HEK293 (cell line): ENCODE data around the gene RTN4.

Experiments used
- KLF9 ChIP-seq: fragments of 450-650 bp; formaldehyde crosslinking; IDR thresholded peaks from 2 replicates; pipeline ENCODE4 v1.5.1; 2016; ENCODE audit warnings: missing biosample characterization, missing genetic modification characterization, low read depth
- RBAK ChIP-seq: fragments of 450-650 bp; formaldehyde crosslinking; IDR thresholded peaks from 2 replicates; pipeline ENCODE4 v1.5.1; 2016; ENCODE audit warnings: missing biosample characterization, missing genetic modification characterization
- SCRT2 ChIP-seq: fragments of 450-650 bp; formaldehyde crosslinking; IDR thresholded peaks from 2 replicates; pipeline ENCODE4 v1.5.1; 2016; ENCODE audit warnings: missing biosample characterization, missing genetic modification characterization
- SP3 ChIP-seq: fragments of 450-650 bp; formaldehyde crosslinking; IDR thresholded peaks from 2 replicates; pipeline ENCODE4 v1.5.1; 2016; ENCODE audit warnings: missing biosample characterization, missing genetic modification characterization
- ZBTB17 ChIP-seq: fragments of 450-650 bp; formaldehyde crosslinking; IDR thresholded peaks from 2 replicates; pipeline ENCODE4 v1.5.1; 2016; ENCODE audit warnings: missing biosample characterization, missing genetic modification characterization
- ZBTB21 ChIP-seq: fragments of 450-650 bp; formaldehyde crosslinking; IDR thresholded peaks from 2 replicates; pipeline ENCODE4 v1.5.1; 2017; ENCODE audit warnings: missing biosample characterization, missing genetic modification characterization
- ZFP37 ChIP-seq: fragments of 450-650 bp; formaldehyde crosslinking; IDR thresholded peaks from 2 replicates; pipeline ENCODE4 v1.5.1; 2016; ENCODE audit warnings: missing biosample characterization, missing genetic modification characterization
- ZIC2 ChIP-seq: fragments of 450-650 bp; formaldehyde crosslinking; IDR thresholded peaks from 2 replicates; pipeline ENCODE4 v1.5.1; 2016; ENCODE audit warnings: missing biosample characterization, missing genetic modification characterization
- ZNF10 ChIP-seq: fragments of 450-650 bp; formaldehyde crosslinking; IDR thresholded peaks from 2 replicates; pipeline ENCODE4 v1.5.1; 2017; ENCODE audit warnings: missing biosample characterization, missing genetic modification characterization
- ZNF157 ChIP-seq: fragments of 450-650 bp; formaldehyde crosslinking; IDR thresholded peaks from 2 replicates; pipeline ENCODE4 v1.5.1; 2016; ENCODE audit warnings: missing biosample characterization, missing genetic modification characterization
- ZNF24 ChIP-seq: fragments of 450-650 bp; formaldehyde crosslinking; IDR thresholded peaks from 2 replicates; pipeline ENCODE4 v1.5.1; 2016; ENCODE audit warnings: missing biosample characterization, missing genetic modification characterization
- ZNF266 ChIP-seq: fragments of 450-650 bp; formaldehyde crosslinking; IDR thresholded peaks from 2 replicates; pipeline ENCODE4 v1.5.1; 2016; ENCODE audit warnings: missing biosample characterization, missing genetic modification characterization, low read depth
- ZNF404 ChIP-seq: fragments of 450-650 bp; formaldehyde crosslinking; IDR thresholded peaks from 2 replicates; pipeline ENCODE4 v1.5.1; 2017; ENCODE audit warnings: missing biosample characterization, missing genetic modification characterization
- ZNF423 ChIP-seq: fragments of 450-650 bp; formaldehyde crosslinking; IDR thresholded peaks from 2 replicates; pipeline ENCODE4 v1.5.1; 2016; ENCODE audit warnings: missing biosample characterization, missing genetic modification characterization
- ZNF521 ChIP-seq: fragments of 450-650 bp; formaldehyde crosslinking; IDR thresholded peaks from 2 replicates; pipeline ENCODE4 v1.5.1; 2017; ENCODE audit warnings: missing biosample characterization, mild to moderate bottlenecking, missing genetic modification characterization
- ZNF561 ChIP-seq: fragments of 450-650 bp; IDR thresholded peaks from 2 replicates; pipeline ENCODE4 v1.5.1; 2018; ENCODE audit warnings: missing biosample characterization, missing genetic modification characterization, borderline replicate concordance
- ZNF701 ChIP-seq: fragments of 450-650 bp; formaldehyde crosslinking; IDR thresholded peaks from 2 replicates; pipeline ENCODE4 v1.5.1; 2016; ENCODE audit warnings: missing biosample characterization, missing genetic modification characterization
- ZNF830 ChIP-seq: fragments of 450-650 bp; IDR thresholded peaks from 2 replicates; pipeline ENCODE4 v1.5.0; 2018; ENCODE audit warnings: missing biosample characterization, missing genetic modification characterization, low read depth, mild to moderate bottlenecking, moderate library complexity
- TF ChIP-seq, protein P1 (sequence below): fragments of 450-650 bp; formaldehyde crosslinking; IDR thresholded peaks from 2 replicates; pipeline ENCODE4 v1.5.1; 2016; ENCODE audit warnings: missing biosample characterization, missing genetic modification characterization
- TF ChIP-seq, protein P2 (sequence below): fragments of 450-650 bp; formaldehyde crosslinking; conservative IDR thresholded peaks from 2 replicates; pipeline ENCODE4 v1.5.1; 2016; ENCODE audit warnings: low read depth, missing biosample characterization, missing genetic modification characterization
- TF ChIP-seq, protein P3 (sequence below): fragments of 450-650 bp; formaldehyde crosslinking; IDR thresholded peaks from 2 replicates; pipeline ENCODE4 v1.5.1; 2016; ENCODE audit warnings: missing biosample characterization, missing genetic modification characterization
- TF ChIP-seq, protein P4 (sequence below): fragments of 450-650 bp; IDR thresholded peaks from 2 replicates; pipeline ENCODE4 v1.5.1; 2018; ENCODE audit warnings: missing biosample characterization, mild to moderate bottlenecking, missing genetic modification characterization
- TF ChIP-seq, protein P5 (sequence below): fragments of 450-650 bp; formaldehyde crosslinking; IDR thresholded peaks from 2 replicates; pipeline ENCODE4 v1.5.1; 2016; ENCODE audit warnings: missing biosample characterization, missing genetic modification characterization
- TF ChIP-seq, protein P6 (sequence below): fragments of 450-650 bp; formaldehyde crosslinking; IDR thresholded peaks from 2 replicates; pipeline ENCODE4 v1.5.1; 2017; ENCODE audit warnings: missing biosample characterization, missing genetic modification characterization
- TF ChIP-seq, protein P7 (sequence below): fragments of 450-650 bp; formaldehyde crosslinking; IDR thresholded peaks from 2 replicates; pipeline ENCODE4 v1.5.1; 2016; ENCODE audit warnings: missing biosample characterization, missing genetic modification characterization, low read depth

RTN4 gene

DNA sequence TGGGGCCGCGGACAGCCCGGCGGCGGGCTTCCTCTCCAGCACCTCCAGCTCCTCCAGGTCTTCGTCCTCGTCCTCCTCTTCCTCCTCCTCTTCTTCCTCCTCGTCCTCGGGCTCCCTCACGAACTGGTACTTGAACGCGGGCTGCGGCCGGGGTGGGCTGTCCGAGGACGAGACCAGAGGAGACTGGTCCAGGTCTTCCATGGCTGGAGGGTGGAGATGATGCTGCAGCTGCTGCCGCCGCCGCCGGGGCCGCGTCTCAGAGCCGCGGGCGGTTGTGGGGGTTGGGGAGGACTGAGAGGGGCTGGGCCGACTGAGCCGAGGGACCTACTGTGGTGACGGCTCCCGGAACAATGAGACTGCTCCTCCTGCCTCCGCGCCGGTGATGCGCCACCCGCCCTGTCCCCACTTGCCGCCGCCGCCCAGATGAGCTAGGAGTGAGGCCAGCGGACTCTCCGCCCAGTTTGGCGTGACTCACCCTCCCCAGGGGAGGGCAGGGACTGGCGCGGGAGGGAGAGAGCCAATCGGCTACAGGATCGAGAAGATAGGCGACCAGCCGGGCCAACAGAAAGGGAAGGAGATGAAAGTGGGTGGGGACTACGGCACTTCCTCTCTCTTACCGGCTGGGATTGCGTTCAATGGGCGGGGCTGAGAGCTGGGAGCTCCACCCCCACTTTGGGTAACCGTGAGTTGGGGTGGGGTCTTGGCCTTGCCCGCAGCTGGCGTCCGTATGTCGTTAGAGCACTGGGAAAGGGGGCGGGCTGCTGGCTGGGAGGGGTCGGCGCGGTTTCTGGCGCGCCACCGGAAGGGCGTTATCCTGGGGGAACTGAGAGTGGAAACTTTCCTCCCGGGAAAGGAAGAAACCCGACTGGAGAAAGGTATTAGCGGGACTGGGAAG, at the start of gene RTN4 (continued):
- peak; percentile 99 for TF ChIP-seq SP3 (tag by site-specific recombination)
- TF ChIP-seq ZNF404 (tag by site-specific recombination): no peak
- no peak for TF ChIP-seq ZNF701 (tag by site-specific recombination)
- TF ChIP-seq ZBTB21 (tag by site-specific recombination): no peak; the same call in 1 of the 2 replicates
- peak; percentile 64 for TF ChIP-seq ZNF561 (tag by site-specific recombination)
- peak; percentile 76 for TF ChIP-seq ZBTB17 (tag by site-specific recombination)
- TF ChIP-seq RBAK (tag by site-specific recombination): no peak
- TF ChIP-seq ZIC2 (tag by site-specific recombination): peak; percentile 80; the same call in 1 of the 2 replicates
- TF ChIP-seq ZNF266: no peak
- TF ChIP-seq ZNF521 (tag by site-specific recombination): no peak
- TF ChIP-seq ZNF24 (tag by site-specific recombination): peak; percentile 81
- no peak for TF ChIP-seq ZNF830
- TF ChIP-seq, protein P1, sequence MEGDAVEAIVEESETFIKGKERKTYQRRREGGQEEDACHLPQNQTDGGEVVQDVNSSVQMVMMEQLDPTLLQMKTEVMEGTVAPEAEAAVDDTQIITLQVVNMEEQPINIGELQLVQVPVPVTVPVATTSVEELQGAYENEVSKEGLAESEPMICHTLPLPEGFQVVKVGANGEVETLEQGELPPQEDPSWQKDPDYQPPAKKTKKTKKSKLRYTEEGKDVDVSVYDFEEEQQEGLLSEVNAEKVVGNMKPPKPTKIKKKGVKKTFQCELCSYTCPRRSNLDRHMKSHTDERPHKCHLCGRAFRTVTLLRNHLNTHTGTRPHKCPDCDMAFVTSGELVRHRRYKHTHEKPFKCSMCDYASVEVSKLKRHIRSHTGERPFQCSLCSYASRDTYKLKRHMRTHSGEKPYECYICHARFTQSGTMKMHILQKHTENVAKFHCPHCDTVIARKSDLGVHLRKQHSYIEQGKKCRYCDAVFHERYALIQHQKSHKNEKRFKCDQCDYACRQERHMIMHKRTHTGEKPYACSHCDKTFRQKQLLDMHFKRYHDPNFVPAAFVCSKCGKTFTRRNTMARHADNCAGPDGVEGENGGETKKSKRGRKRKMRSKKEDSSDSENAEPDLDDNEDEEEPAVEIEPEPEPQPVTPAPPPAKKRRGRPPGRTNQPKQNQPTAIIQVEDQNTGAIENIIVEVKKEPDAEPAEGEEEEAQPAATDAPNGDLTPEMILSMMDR (tag by site-specific recombination): peak; percentile 73
- TF ChIP-seq ZNF157 (tag by site-specific recombination): no peak
- peak; percentile 85; the same call in 1 of the 2 replicates for TF ChIP-seq ZNF10 (tag by site-specific recombination)
- TF ChIP-seq ZNF423 (tag by site-specific recombination): peak; percentile 36; the same call in 1 of the 2 replicates
- peak; percentile 83; the same call in 1 of the 2 replicates for TF ChIP-seq ZFP37 (tag by site-specific recombination)
- TF ChIP-seq, protein P2, sequence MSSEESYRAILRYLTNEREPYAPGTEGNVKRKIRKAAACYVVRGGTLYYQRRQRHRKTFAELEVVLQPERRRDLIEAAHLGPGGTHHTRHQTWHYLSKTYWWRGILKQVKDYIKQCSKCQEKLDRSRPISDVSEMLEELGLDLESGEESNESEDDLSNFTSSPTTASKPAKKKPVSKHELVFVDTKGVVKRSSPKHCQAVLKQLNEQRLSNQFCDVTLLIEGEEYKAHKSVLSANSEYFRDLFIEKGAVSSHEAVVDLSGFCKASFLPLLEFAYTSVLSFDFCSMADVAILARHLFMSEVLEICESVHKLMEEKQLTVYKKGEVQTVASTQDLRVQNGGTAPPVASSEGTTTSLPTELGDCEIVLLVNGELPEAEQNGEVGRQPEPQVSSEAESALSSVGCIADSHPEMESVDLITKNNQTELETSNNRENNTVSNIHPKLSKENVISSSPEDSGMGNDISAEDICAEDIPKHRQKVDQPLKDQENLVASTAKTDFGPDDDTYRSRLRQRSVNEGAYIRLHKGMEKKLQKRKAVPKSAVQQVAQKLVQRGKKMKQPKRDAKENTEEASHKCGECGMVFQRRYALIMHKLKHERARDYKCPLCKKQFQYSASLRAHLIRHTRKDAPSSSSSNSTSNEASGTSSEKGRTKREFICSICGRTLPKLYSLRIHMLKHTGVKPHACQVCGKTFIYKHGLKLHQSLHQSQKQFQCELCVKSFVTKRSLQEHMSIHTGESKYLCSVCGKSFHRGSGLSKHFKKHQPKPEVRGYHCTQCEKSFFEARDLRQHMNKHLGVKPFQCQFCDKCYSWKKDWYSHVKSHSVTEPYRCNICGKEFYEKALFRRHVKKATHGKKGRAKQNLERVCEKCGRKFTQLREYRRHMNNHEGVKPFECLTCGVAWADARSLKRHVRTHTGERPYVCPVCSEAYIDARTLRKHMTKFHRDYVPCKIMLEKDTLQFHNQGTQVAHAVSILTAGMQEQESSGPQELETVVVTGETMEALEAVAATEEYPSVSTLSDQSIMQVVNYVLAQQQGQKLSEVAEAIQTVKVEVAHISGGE: peak; percentile 93
- TF ChIP-seq SCRT2: 0 out of 2 replicates have a peak, but pooled peaks have one; percentile 26
- TF ChIP-seq, protein P3, sequence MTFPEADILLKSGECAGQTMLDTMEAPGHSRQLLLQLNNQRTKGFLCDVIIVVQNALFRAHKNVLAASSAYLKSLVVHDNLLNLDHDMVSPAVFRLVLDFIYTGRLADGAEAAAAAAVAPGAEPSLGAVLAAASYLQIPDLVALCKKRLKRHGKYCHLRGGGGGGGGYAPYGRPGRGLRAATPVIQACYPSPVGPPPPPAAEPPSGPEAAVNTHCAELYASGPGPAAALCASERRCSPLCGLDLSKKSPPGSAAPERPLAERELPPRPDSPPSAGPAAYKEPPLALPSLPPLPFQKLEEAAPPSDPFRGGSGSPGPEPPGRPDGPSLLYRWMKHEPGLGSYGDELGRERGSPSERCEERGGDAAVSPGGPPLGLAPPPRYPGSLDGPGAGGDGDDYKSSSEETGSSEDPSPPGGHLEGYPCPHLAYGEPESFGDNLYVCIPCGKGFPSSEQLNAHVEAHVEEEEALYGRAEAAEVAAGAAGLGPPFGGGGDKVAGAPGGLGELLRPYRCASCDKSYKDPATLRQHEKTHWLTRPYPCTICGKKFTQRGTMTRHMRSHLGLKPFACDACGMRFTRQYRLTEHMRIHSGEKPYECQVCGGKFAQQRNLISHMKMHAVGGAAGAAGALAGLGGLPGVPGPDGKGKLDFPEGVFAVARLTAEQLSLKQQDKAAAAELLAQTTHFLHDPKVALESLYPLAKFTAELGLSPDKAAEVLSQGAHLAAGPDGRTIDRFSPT (tag by site-specific recombination): peak; percentile 94
- TF ChIP-seq, protein P4, sequence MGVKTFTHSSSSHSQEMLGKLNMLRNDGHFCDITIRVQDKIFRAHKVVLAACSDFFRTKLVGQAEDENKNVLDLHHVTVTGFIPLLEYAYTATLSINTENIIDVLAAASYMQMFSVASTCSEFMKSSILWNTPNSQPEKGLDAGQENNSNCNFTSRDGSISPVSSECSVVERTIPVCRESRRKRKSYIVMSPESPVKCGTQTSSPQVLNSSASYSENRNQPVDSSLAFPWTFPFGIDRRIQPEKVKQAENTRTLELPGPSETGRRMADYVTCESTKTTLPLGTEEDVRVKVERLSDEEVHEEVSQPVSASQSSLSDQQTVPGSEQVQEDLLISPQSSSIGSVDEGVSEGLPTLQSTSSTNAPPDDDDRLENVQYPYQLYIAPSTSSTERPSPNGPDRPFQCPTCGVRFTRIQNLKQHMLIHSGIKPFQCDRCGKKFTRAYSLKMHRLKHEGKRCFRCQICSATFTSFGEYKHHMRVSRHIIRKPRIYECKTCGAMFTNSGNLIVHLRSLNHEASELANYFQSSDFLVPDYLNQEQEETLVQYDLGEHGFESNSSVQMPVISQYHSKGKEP: no peak
- TF ChIP-seq, protein P5, sequence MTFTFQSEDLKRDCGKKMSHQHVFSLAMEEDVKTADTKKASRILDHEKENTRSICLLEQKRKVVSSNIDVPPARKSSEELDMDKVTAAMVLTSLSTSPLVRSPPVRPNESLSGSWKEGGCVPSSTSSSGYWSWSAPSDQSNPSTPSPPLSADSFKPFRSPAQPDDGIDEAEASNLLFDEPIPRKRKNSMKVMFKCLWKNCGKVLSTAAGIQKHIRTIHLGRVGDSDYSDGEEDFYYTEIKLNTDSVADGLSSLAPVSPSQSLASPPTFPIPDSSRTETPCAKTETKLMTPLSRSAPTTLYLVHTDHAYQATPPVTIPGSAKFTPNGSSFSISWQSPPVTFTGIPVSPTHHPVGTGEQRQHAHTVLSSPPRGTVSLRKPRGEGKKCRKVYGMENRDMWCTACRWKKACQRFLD (tag by site-specific recombination): no peak
- TF ChIP-seq, protein P6, sequence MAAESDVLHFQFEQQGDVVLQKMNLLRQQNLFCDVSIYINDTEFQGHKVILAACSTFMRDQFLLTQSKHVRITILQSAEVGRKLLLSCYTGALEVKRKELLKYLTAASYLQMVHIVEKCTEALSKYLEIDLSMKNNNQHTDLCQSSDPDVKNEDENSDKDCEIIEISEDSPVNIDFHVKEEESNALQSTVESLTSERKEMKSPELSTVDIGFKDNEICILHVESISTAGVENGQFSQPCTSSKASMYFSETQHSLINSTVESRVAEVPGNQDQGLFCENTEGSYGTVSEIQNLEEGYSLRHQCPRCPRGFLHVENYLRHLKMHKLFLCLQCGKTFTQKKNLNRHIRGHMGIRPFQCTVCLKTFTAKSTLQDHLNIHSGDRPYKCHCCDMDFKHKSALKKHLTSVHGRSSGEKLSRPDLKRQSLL: peak; percentile 86
- peak; percentile 62 for TF ChIP-seq KLF9
- TF ChIP-seq, protein P7, sequence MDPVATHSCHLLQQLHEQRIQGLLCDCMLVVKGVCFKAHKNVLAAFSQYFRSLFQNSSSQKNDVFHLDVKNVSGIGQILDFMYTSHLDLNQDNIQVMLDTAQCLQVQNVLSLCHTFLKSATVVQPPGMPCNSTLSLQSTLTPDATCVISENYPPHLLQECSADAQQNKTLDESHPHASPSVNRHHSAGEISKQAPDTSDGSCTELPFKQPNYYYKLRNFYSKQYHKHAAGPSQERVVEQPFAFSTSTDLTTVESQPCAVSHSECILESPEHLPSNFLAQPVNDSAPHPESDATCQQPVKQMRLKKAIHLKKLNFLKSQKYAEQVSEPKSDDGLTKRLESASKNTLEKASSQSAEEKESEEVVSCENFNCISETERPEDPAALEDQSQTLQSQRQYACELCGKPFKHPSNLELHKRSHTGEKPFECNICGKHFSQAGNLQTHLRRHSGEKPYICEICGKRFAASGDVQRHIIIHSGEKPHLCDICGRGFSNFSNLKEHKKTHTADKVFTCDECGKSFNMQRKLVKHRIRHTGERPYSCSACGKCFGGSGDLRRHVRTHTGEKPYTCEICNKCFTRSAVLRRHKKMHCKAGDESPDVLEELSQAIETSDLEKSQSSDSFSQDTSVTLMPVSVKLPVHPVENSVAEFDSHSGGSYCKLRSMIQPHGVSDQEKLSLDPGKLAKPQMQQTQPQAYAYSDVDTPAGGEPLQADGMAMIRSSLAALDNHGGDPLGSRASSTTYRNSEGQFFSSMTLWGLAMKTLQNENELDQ (tag by site-specific recombination): no peak
